Vein endothelial cell (primary cell): ENCODE results near the gene MAPK8IP3. TPM values are rescaled to one million over a fixed set of nuclear protein-coding genes. Genes with fewer than 3 reads are reported as not detected.

Experiments
- small RNA-seq: library from RNA; depleted of rRNA; stranded (forward); fragments of <200 nt; gene quantifications from one replicate; pipeline ENCODE3, GENCODE V24; 2012
- total RNA-seq: library from RNA; depleted of rRNA; stranded (reverse); fragments of >200 nt; gene quantifications from 2 replicates; pipeline ENCODE4 v1.2.3, GENCODE V29; 2012

Gene MAPK8IP3, protein sequence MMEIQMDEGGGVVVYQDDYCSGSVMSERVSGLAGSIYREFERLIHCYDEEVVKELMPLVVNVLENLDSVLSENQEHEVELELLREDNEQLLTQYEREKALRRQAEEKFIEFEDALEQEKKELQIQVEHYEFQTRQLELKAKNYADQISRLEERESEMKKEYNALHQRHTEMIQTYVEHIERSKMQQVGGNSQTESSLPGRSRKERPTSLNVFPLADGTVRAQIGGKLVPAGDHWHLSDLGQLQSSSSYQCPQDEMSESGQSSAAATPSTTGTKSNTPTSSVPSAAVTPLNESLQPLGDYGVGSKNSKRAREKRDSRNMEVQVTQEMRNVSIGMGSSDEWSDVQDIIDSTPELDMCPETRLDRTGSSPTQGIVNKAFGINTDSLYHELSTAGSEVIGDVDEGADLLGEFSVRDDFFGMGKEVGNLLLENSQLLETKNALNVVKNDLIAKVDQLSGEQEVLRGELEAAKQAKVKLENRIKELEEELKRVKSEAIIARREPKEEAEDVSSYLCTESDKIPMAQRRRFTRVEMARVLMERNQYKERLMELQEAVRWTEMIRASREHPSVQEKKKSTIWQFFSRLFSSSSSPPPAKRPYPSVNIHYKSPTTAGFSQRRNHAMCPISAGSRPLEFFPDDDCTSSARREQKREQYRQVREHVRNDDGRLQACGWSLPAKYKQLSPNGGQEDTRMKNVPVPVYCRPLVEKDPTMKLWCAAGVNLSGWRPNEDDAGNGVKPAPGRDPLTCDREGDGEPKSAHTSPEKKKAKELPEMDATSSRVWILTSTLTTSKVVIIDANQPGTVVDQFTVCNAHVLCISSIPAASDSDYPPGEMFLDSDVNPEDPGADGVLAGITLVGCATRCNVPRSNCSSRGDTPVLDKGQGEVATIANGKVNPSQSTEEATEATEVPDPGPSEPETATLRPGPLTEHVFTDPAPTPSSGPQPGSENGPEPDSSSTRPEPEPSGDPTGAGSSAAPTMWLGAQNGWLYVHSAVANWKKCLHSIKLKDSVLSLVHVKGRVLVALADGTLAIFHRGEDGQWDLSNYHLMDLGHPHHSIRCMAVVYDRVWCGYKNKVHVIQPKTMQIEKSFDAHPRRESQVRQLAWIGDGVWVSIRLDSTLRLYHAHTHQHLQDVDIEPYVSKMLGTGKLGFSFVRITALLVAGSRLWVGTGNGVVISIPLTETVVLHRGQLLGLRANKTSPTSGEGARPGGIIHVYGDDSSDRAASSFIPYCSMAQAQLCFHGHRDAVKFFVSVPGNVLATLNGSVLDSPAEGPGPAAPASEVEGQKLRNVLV (N-terminal part only)
- 52.2 and 62.4 TPM in 2 replicates for total RNA-seq

DNA sequence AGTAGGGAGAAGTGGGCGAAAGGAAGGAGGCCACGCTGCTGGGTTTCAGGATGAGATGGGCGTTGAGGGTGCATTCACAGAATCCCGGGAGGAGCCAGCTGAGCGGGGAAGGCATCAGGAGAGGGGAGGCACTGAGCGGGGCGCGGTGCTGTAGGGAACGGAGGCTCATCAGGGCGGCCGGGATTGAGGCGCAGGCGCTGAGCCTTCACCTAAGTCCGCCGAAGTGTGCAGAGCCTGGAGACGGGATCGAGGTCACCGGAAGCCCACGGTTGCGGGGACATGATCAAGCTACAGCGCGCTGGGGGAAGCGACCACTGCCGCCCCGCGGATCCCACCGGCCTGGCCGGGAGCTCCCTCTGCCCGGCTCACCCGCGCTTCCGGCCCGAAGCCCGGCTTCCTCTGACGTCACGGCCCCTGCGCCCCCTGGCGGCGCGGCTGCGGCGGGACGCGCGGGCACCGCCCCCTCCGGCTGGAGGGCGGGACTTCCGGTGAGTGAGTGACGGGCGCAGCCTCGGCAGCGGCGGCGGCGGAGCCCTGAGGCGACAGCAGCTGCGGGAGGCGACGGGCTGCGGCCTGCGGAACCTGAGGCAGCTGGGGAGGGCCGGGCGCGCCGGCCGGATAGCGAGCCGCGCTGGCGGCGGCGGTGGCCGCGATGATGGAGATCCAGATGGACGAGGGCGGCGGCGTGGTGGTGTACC lies at the start of gene MAPK8IP3:
MAPK8IP3 (plus strand) TSS at position 508 of the 698 bp plus-strand sequence; CDS start at position 653, 145 bp downstream.

DNA sequence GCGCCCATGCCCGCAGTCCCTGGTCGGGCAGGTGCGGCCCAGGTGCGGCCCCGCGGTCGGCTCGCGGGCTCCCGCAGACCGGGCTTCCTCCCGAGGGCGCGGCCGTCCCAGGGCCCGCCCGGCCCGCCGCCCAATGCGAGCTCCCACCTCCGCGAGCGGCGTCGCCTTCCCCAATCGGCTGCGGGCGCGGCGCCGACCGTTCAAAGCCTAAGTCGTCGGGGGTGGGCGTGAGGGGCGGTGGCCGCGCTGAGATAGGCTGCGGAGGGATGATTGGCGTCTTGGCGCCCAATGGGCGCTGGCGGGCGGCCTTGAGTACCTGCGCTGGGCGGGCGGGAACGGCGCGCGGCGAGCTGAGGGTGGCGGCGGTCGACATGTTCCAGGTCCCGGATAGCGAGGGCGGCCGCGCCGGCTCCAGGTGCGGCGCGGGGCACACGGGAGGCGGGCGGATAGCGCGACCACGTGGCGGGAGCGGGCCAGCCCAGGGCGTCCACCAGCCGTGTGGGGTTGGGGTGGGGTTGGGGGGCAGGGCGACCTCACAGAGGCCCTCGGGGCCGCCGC lies 28.0 kb upstream of the MAPK8IP3 start, which contains the start of gene JPT2:
JPT2 (plus strand) TSS at position 338 of the 558 bp plus-strand sequence; CDS start at position 372, 34 bp downstream.

GRCh38 chr16:1771188-1771863 lies 65.3 kb downstream of the MAPK8IP3 start, which contains the start of gene NME3:
Gene NME3 (minus strand): TSS chr16:1771543. CDS start chr16:1771534, 9 bp downstream.

GRCh38 chr16:1772362-1772907 lies 66.4 kb downstream of the MAPK8IP3 start, which contains the start of gene EME2:
Gene EME2 (plus strand): TSS chr16:1772810. CDS start chr16:1773228, 418 bp downstream.

GRCh38 chr16:1772908-1773702 lies 67.1 kb downstream of the MAPK8IP3 start, which contains the start of gene MRPS34:
Gene MRPS34 (minus strand): TSS chr16:1773134. CDS start chr16:1773119, 15 bp downstream.

DNA sequence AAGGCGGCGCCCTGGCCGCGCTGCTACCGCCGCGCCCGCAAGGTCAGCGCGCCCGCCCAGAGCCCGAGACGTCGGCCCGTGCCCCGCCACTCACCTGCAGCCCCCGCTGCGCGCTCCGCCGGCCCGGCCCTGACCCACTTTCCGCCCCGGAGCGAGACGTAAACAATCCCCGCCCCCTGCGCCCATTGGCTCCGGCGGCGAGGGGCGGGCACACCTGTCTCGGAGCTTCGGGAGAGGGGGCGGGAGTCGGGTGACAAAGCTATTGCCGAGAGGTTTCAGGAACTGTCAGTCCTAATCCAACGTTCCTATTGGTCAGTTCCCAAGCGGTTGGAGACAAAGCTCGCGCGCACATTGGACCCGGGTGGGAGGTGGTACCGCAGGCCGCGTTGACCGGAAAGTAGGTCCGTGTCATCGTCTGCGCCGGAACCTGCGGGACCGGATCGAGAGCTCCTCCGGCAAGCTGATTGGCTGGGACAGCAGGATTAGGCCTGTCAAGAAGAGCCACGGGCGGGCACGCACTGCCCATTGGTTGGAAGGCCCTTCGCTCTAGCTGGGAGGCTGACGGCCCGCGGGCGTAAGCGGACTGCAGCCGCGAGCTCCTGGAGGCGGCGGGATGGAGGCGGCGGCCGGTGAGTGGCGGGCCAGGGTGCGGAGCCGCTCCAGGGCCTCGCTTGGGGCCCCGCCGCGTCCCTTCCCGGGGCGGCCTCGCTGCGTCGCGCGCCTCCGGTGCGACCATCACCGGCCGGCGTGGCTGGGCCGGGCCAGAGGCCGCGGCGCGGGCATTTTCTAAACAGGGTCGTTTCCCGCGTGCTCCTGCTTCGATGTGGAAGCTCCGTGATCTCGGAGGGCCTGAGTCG lies 76.6 kb downstream of the MAPK8IP3 start, which contains the start of the genes NUBP2 and SPSB3:
NUBP2 (plus strand) TSS at position 553 of the 857 bp plus-strand sequence; CDS start at position 614, 61 bp downstream.
SPSB3 (minus strand) TSS at position 164 of the 857 bp plus-strand sequence. CDS start 1,088 bp downstream, outside the sequence.

DNA sequence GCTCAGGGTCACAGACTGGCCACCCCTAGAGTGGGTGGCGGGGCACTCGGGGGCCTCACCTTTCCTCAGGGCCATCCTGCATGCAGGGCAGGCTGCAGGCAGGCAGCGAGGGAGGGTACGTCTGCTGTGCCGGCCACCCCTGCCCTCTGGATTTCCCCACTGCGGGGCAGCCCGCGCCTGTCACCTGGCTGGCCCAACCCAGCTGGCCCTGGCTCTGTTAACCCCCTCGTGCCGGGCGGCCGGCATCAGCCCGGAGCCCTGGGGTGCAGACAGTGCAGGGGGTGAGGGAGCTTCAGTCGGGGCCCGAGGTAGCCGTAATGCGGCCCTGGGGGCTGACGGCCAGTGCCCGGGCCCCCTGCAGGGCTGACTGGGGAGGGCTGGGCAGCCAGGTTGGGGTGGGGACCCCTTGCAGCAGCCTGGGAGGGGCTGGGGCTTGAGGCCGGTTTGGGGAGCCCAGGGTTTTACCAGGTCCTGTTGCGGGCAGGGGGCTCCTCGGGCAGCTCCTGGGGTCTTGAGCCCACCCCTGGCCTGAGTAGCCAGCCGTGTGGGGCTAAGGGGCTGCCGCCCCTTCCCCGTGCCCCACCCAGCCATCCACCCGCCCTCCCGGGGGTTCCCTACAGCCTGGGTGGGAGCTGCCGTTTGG lies 87.7 kb downstream of the MAPK8IP3 start, which contains the start of gene IGFALS:
IGFALS (minus strand) TSS at position 128 of the 643 bp plus-strand sequence; CDS start at position 75, 53 bp downstream.

Small RNA genes lying within 50 kb of the gene (small RNA-seq; reads per million reads assigned to genes)
- gene MIR3177, result 0.69 reads per million, percentile 44 among the genes with 10 or more reads in this experiment

Other genes with a start within 250 kb of the MAPK8IP3 start
- 57.7 and 96.7 TPM in 2 replicates for gene CLCN7, start 231.2 kb upstream of the MAPK8IP3 start, total RNA-seq
- 0.19 TPM in 1 of 2 replicates, not detected in the other for gene PTX4, start 217.3 kb upstream of the MAPK8IP3 start, total RNA-seq
- gene TELO2, start 212.8 kb upstream of the MAPK8IP3 start, total RNA-seq, result 27.9 and 32.3 TPM in 2 replicates
- gene TMEM204, start 172.5 kb upstream of the MAPK8IP3 start, total RNA-seq, result 39.1 and 47.4 TPM in 2 replicates
- 19.9 and 22.2 TPM in 2 replicates for gene IFT140, start 94.1 kb upstream of the MAPK8IP3 start, total RNA-seq
- gene CRAMP1, start 93.8 kb upstream of the MAPK8IP3 start, total RNA-seq, result 19.9 and 20.0 TPM in 2 replicates
- gene JPT2, start 27.9 kb upstream of the MAPK8IP3 start, total RNA-seq, result 94.1 and 98.6 TPM in 2 replicates
- gene NME3, start 65.3 kb downstream of the MAPK8IP3 start, total RNA-seq, result 32.4 and 54.5 TPM in 2 replicates
- gene EME2, start 66.6 kb downstream of the MAPK8IP3 start, total RNA-seq, result 10.6 and 14.0 TPM in 2 replicates
- gene MRPS34, start 66.9 kb downstream of the MAPK8IP3 start, total RNA-seq, result 69.7 and 78.7 TPM in 2 replicates
- 38.2 and 48.7 TPM in 2 replicates for gene SPSB3, start 76.4 kb downstream of the MAPK8IP3 start, total RNA-seq
- gene NUBP2, start 76.8 kb downstream of the MAPK8IP3 start, total RNA-seq, result 90.8 and 92.0 TPM in 2 replicates
- gene IGFALS, start 87.5 kb downstream of the MAPK8IP3 start, total RNA-seq, result not detected in 2 replicates
- 50.9 and 62.7 TPM in 2 replicates for gene HAGH, start 120.6 kb downstream of the MAPK8IP3 start, total RNA-seq
- gene FAHD1, start 121.0 kb downstream of the MAPK8IP3 start, total RNA-seq, result 76.4 and 86.2 TPM in 2 replicates
- gene MEIOB, start 166.0 kb downstream of the MAPK8IP3 start, total RNA-seq, result not detected in 2 replicates
- gene HS3ST6, start 212.2 kb downstream of the MAPK8IP3 start, total RNA-seq, result not detected in 2 replicates
- 20.5 and 21.6 TPM in 2 replicates for gene MSRB1, start 237.0 kb downstream of the MAPK8IP3 start, total RNA-seq
- gene RPL3L, start 248.5 kb downstream of the MAPK8IP3 start, total RNA-seq, result not detected in 2 replicates